Activated gamma-delta T cell (primary cell): ENCODE results near the gene WASF2.

ENCODE experiments used
- DNase-seq: peaks from one replicate; lab custom pipeline; 2025; lab: John Stamatoyannopoulos, UW

WASF2 gene

GRCh38 chr1:27358038-27358927 lies 131.7 kb downstream of the WASF2 start:
- no peak for DNase-seq

- peak; percentile 47 for DNase-seq
These were observed 132.5 kb downstream of the WASF2 start for GRCh38 chr1:27357281-27358037.

GRCh38 chr1:27356619-27357280 lies 133.2 kb downstream of the WASF2 start:
- no peak for DNase-seq

GRCh38 chr1:27356277-27356618 lies 133.7 kb downstream of the WASF2 start:
- DNase-seq, result no peak

- no peak for DNase-seq
These were observed 134.3 kb downstream of the WASF2 start for GRCh38 chr1:27355683-27356082.
